GM19238 (cell line): ENCODE results near the gene RNF207.

ENCODE experiments used
- DNase-seq: peaks from one replicate; pipeline ENCODE4 v3.0.0; 2011; ENCODE audit warnings: low spot score; ENCODE audit not compliant: insufficient read length

Gene RNF207

GRCh38 chr1:6172549-6172948, 33.4 kb upstream of the RNF207 start:
- no peak for DNase-seq

- no peak for DNase-seq
Measured at GRCh38 chr1:6174621-6175410, 31.1 kb upstream of the RNF207 start.

DNA sequence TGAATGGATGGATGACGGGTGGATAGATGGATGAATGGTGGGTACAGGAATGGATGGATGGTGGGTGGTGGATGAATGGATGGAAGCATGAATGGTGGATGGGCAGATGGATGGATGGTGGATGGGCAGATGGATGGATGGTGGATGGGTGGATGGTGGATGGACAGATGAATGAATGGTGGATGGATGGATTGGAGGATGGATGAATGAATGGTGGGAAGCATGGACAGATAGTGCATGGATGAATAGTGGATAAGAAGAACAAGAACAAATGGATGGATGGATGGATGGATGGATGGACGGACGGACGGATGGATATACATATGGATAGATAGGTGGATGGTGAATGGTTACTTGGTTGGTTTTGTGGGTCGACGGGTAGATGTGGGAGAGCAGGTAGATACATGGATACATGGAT, 30.5 kb upstream of the RNF207 start:
- no peak for DNase-seq

DNA sequence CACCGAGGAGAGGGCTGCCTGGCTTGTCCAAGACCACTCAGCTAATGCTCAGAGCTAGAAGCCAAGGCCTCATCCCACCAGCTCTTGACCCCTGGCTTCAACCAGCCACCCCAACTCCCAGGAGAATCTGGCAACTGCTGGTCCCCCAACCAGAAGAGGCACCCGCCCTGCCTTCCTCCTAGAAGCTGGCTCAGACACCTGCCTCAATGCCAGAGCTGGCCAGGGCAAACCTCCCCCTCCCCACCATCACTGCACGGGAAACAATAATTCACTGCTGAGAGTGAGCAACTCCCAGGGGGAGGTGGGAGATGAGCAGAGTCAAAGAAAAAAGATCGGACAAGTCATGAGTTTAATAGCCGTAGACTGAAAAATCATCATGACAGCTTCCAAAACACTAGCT, 29.1 kb upstream of the RNF207 start:
- DNase-seq: no peak

DNA sequence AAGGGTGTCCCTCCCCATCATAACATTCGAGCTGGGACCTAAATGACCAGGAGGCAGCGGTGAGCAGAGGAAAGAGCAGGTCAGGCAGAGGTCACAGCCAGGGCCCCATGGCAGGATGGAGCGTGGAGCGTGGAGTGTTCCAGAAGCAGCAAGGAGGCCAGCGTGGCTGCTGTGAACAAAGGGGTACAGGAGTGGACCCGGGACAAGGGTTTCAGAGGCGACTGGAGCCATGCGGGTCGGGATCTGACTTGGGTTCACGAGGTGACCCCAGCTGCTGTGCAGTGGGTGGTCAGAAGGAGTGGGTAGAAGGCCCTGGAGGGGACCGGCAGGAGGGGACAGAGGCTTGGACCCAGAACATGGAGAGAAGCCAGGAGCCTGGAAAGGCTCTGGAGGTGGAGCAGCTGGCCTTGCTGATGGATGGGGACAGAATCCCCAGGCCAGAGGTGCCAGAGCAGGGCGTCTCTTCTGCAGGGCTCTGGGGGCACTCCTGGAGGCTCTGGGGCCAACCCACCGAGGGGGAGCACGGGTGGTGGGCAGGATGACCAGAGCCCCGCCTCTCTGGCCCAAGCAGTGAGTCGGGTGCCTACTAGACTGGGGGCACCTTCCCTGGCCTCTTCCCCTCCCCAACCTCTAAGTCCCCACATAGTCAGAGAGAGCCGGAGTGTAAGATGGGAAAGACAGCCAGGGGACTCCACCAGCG, 28.1 kb upstream of the RNF207 start:
- DNase-seq: no peak

- DNase-seq: no peak
Measured at GRCh38 chr1:6178751-6179563, 27.0 kb upstream of the RNF207 start.

DNA sequence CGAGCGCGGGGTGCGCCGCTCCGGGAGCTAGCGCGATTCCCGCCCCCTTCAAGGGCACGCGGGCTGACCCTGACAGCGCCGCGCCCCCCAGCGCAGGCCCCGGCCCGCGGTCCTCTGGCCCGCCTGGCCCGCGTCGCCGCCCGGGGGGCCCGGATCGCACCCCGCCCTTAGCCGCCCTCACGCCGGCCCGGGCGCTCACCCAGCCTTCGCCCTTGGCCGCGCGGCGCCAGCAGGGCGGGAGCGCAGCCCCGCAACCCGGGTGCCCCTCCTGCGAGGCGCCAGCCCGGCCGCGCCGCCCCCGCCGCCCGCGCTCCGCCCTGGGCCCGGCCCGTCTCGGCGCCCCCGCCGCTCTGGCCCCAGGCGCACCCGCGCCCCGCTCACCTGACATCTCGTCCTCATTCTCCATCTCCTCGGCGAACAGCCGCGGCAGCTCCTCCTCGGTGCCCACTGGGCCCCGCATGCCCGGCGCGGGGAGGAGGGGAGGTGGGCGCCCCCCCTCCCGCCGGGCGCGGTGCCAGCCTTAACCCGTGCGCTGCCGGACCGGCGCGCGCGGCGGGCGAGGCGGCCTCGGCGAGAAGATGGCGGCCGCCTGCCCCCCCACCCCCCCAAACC, 26.2 kb upstream of the RNF207 start:
- DNase-seq: no peak

DNA sequence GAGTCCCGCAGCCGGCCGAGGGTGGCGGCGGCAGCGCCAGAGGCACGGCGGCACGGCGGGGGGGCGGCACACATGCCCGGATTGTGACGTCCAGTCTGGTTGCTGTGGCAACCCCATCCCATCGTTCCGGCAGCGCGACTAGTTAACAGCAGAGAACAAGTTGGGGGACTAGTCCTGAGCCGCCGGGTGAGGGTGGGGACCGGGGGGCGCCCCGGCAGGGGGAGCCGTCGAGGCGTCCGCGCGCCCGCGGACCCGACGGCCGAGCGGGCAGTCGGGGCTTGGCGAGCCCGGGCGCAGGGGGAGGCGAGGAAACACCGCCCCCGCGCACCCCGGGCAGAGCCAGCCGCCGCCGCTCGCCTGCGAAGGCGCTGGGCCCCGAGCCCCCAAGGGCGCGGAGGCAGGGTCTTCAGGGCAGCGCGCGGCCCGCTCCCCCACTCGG, 25.6 kb upstream of the RNF207 start, which contains the start of gene CHD5:
Gene CHD5, minus strand, starts transcription at position 54 of the 439 bp plus-strand sequence. CDS start 298 bp downstream, outside the sequence.
- no peak for DNase-seq

- DNase-seq: no peak
Measured at GRCh38 chr1:6180707-6181311, 25.1 kb upstream of the RNF207 start.

GRCh38 chr1:6181347-6181770, 24.6 kb upstream of the RNF207 start:
- DNase-seq: no peak

- no peak for DNase-seq
Measured at GRCh38 chr1:6183520-6183989, 22.4 kb upstream of the RNF207 start.

GRCh38 chr1:6184083-6184783, 21.7 kb upstream of the RNF207 start:
- DNase-seq: no peak

GRCh38 chr1:6185151-6185550, 20.8 kb upstream of the RNF207 start:
- DNase-seq: no peak

DNA sequence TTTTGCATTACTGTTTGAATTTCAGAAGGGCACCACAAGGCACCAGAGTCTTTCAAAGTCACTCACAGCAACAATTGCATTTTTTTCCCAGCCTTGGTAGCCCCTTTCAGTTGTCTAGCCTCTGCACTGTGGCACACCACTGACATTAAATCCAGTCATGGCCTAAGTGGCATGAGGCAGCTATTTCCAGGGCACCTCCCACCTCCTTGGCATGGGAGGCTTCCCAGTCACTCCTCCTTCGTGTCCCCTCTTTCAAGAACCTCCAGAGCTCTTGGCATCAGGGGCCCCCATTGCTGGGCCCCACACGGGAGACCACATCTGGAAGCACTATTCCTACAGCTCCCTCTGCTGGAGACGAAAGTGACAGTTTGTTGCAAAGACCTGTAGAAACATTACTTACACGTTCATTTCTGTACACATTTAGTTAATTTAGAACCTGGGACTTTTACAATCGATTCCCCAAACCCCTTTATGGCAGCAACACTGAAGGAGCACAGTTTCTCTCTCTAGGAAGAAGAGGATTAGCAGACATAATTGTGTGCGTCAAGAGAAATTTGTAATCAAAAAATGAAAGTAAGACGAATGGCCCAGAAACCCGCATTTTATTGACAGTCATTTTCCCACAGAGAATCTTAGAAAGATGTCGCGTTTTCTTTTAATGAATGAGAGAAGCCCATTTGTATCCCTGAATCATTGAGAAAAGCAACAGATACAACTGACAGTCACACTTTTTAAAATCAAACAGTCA, 20.1 kb upstream of the RNF207 start:
- no peak for DNase-seq

DNA sequence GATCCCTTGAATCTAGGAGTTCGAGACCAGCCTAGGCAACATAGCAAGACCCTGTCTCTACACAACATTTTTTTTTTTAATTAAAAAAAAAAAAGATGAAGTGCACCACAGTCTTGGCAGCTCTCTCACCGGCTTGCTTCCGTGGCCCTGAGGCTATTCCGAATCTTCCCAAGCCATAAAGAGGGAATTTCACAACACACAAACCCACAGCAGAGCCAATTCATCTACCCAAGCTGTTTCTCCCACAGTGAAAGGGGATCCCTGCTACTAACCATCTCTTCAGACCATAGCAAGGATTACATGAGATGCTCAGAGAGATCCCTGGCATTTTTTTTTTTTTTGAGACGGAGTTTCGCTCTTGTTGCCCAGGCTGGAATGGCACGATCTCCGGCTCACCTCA, 17.5 kb upstream of the RNF207 start:
- DNase-seq: no peak

GRCh38 chr1:6191968-6192367, 14.0 kb upstream of the RNF207 start:
- no peak for DNase-seq

DNA sequence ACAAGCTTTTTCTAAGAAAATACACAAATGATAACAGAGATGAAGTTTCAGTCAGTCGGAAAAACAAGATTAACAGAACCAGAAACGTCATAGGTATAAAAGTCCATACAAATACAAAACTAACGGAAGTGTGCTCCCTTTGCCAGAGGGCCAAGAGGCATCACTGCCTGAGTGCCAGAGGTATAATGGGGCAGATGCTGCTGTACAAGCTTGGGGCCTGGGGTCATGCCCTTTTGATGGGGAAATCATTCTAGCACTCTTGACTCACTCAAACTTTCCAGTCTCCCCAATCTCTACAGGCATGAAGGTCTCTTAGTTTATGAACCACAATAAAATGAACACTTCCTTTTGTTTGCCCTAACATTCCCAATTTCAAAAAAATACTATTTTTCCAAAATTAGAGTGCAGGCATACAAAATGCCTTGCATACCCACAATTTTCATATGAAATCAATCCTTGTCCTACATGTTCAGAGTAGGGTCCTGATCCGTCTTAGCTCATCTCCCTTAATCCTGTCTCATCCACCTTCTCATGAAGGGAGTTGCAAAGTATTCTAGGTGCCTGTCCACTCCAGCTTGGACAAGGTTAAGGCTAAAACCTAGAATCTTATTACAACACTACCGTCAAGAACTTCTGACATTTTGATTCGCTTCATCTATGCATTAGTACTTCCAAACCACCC, 8.0 kb upstream of the RNF207 start:
- no peak for DNase-seq

GRCh38 chr1:6198646-6199297, 7.1 kb upstream of the RNF207 start:
- DNase-seq: no peak
